ENCODE data around the gene COL4A3. TPM values are rescaled to one million over a fixed set of nuclear protein-coding genes. Genes with fewer than 3 reads are reported as not detected.

COL4A3 gene
- polyA plus RNA-seq, 3 donors = 0.03 TPM; not detected in 2

DNA sequence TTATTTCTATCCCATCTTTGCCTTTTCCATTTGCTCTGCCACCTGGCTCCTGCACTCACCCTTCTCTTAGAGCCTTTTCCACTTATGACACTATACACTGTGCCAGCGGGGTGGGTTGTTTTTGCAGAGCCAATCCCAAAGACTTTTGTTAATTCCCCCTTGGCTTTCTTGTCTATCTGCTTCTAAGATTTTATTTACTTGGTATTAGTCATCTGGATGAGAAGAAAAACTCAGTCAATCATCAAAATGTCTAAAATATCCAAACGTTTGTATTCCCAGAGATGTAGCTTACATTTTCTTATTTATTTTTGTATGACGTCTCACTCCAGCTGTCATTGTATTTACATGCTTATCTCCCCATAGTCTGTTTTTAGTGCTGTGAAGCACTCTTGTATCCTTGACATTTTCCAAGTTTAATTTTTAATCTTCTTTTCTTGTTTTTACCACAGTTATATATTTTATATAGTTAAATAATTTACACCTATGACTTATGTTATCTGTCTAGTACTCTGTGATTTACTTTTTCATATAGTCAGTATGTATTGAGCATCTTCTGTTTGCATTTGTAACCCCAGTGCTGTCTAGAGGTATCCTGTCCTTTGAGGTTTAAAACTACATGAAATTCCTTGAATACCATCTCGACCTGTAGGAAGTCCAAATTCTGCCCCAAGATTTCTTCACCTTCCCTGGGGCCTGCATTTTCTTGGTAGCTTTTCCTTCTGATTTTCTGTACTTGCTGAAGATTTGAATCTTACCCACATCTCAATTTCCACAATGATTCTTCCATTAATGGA is 55.1 kb downstream of the COL4A3 start:
- H3K27ac ChIP-seq (ENCODE audit: low read depth in 1 of 2, low read length in 2 of 2) = no peak overlapping the region
- Mint-ChIP-seq H3K27ac (no peak overlapping the region), H3K27me3 (ENCODE audit: low read depth in 3 of 3) (peaks cover 0 to 1% (median 0%) of the 10 kb centered on the region in 3 donors), H3K4me1 (no peaks in the 10 kb centered on the region), H3K4me3 (no peak overlapping the region), H3K9me3 (no peaks in the 10 kb centered on the region), H3K36me3 (no peaks in the 10 kb centered on the region)
- no peak overlapping the region for H3K9ac ChIP-seq (ENCODE audit: insufficient read depth, low read length, poor library complexity, severe bottlenecking)
- no peaks in the 10 kb centered on the region for H3K36me3 ChIP-seq (replicated peaks in 1 of 2; ENCODE audit: control insufficient read depth in 1 of 2, insufficient read depth in 2 of 2, low read length in 2 of 2)
- H2AFZ ChIP-seq (ENCODE audit: insufficient read depth, low read depth, low read length, poor library complexity, severe bottlenecking) = no peak overlapping the region
- no peak for DNase-seq
- H3K4me2 ChIP-seq (replicated peaks; ENCODE audit: extremely low read depth, low read length, poor library complexity, severe bottlenecking) = no peak overlapping the region
- intact Hi-C loops (cut with micrococcal nuclease) = no loop called here
- no peaks in the 10 kb centered on the region for H3K79me2 ChIP-seq (ENCODE audit: insufficient read depth, low read length)
- no peaks in the 10 kb centered on the region for H3K27me3 ChIP-seq (ENCODE audit: control insufficient read depth in 2 of 2, insufficient read depth in 2 of 2, low read length in 2 of 2)
- no peak overlapping the region for H3K4me3 ChIP-seq (replicated peaks in 1 of 3; ENCODE audit: low read depth in 2 of 3, low read length in 3 of 3)
- no peaks in the 10 kb centered on the region for H3K4me1 ChIP-seq (ENCODE audit: control insufficient read depth in 1 of 2, insufficient read depth in 2 of 2, low read length in 2 of 2)
- no peaks in the 10 kb centered on the region for H4K20me1 ChIP-seq (ENCODE audit: insufficient read depth, low read length)
- TF ChIP-seq, protein P1, sequence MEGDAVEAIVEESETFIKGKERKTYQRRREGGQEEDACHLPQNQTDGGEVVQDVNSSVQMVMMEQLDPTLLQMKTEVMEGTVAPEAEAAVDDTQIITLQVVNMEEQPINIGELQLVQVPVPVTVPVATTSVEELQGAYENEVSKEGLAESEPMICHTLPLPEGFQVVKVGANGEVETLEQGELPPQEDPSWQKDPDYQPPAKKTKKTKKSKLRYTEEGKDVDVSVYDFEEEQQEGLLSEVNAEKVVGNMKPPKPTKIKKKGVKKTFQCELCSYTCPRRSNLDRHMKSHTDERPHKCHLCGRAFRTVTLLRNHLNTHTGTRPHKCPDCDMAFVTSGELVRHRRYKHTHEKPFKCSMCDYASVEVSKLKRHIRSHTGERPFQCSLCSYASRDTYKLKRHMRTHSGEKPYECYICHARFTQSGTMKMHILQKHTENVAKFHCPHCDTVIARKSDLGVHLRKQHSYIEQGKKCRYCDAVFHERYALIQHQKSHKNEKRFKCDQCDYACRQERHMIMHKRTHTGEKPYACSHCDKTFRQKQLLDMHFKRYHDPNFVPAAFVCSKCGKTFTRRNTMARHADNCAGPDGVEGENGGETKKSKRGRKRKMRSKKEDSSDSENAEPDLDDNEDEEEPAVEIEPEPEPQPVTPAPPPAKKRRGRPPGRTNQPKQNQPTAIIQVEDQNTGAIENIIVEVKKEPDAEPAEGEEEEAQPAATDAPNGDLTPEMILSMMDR (IDR thresholded peaks at IDR 0.05) = no peak
- WGBS (ENCODE audit: insufficient coverage) = 78% methylated on average over 1 of the region's 4 CpGs
- no peaks in the 10 kb centered on the region for H3K9me3 ChIP-seq (replicated peaks in 1 of 2; ENCODE audit: control insufficient read depth in 1 of 2, insufficient read depth in 1 of 2, low read length in 2 of 2)

DNA sequence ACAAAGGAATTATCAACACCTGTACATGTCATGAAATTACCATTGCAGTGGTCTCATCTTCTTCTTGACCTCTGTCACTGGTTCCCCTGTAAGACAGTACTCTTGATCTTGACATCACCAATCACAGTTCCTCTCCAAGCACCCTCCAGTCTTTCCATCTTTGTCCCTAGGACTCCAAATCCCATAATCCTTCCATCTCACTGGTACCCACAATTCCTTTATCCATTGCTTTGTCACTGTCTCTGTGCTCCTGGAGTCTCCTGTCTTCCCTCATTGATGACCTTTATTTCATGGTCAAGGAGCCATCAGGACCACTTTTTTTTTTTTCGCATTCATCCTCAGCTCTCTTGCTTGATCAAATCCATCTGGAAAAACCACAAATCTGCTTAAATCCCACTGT is 56.7 kb downstream of the COL4A3 start:
- H3K4me3 ChIP-seq (replicated peaks in 1 of 3; ENCODE audit: low read depth in 2 of 3, low read length in 3 of 3) = no peak overlapping the region
- 71% methylated on average over 1 of the region's 1 CpG for WGBS (ENCODE audit: insufficient coverage)
- no peaks in the 10 kb centered on the region for H3K4me1 Mint-ChIP-seq
- H3K9me3 ChIP-seq (replicated peaks in 1 of 2; ENCODE audit: control insufficient read depth in 1 of 2, insufficient read depth in 1 of 2, low read length in 2 of 2) = no peaks in the 10 kb centered on the region
- no peak overlapping the region for H3K27ac ChIP-seq (ENCODE audit: low read depth in 1 of 2, low read length in 2 of 2)
- H3K9ac ChIP-seq (ENCODE audit: insufficient read depth, low read length, poor library complexity, severe bottlenecking) = no peak overlapping the region
- intact Hi-C loops (cut with micrococcal nuclease) = no loop called here
- no peak overlapping the region for H2AFZ ChIP-seq (ENCODE audit: insufficient read depth, low read depth, low read length, poor library complexity, severe bottlenecking)
- H3K4me2 ChIP-seq (replicated peaks; ENCODE audit: extremely low read depth, low read length, poor library complexity, severe bottlenecking) = no peak overlapping the region
- TF ChIP-seq, protein P1 (IDR thresholded peaks at IDR 0.05) = no peak
- no peaks in the 10 kb centered on the region for H3K79me2 ChIP-seq (ENCODE audit: insufficient read depth, low read length)
- no peak overlapping the region for H3K27ac Mint-ChIP-seq
- no peak for DNase-seq
- no peaks in the 10 kb centered on the region for H3K27me3 Mint-ChIP-seq (ENCODE audit: low read depth in 3 of 3)
- no peak overlapping the region for H3K4me3 Mint-ChIP-seq
- no peaks in the 10 kb centered on the region for H3K36me3 ChIP-seq (replicated peaks in 1 of 2; ENCODE audit: control insufficient read depth in 1 of 2, insufficient read depth in 2 of 2, low read length in 2 of 2)
- no peaks in the 10 kb centered on the region for H3K9me3 Mint-ChIP-seq
- no peaks in the 10 kb centered on the region for H4K20me1 ChIP-seq (ENCODE audit: insufficient read depth, low read length)
- no peaks in the 10 kb centered on the region for H3K36me3 Mint-ChIP-seq
- no peaks in the 10 kb centered on the region for H3K4me1 ChIP-seq (ENCODE audit: control insufficient read depth in 1 of 2, insufficient read depth in 2 of 2, low read length in 2 of 2)
- no peaks in the 10 kb centered on the region for H3K27me3 ChIP-seq (ENCODE audit: control insufficient read depth in 2 of 2, insufficient read depth in 2 of 2, low read length in 2 of 2)
